BJ (cell line): ENCODE measurements around the gene ARL15. TPM values are rescaled to one million over a fixed set of nuclear protein-coding genes. Genes with fewer than 3 reads are reported as not detected.

Experiments
- CTCF ChIA-PET: fragments of 350-600 bp; formaldehyde crosslinking; extraction: SDS; loops from one replicate; lab custom pipeline; 2021; ENCODE audit warnings: antibody characterized with exemption, inconsistent platforms; lab: Yijun Ruan, JAX
- POLR2A ChIA-PET: fragments of 300-600 bp; sonication (Branson Sonifier 250); formaldehyde crosslinking; extraction: SDS; loops from one replicate; lab custom pipeline; 2021; ENCODE audit warnings: antibody characterized with exemption; lab: Charles Lee
- DNase-seq: peaks from one replicate; pipeline ENCODE4 v3.0.0-alpha.2; 2011; ENCODE audit warnings: low read depth
- H3K27me3 ChIP-seq: 2 replicates; pipeline ENCODE4 v1.6.0; 2011; ENCODE audit warnings: low read length; ENCODE audit not compliant: control insufficient read depth, insufficient read depth
- H3K36me3 ChIP-seq: 2 replicates; pipeline ENCODE4 v1.5.1; 2011; ENCODE audit warnings: low read length; ENCODE audit not compliant: control insufficient read depth, insufficient read depth
- H3K4me3 ChIP-seq: 2 replicates; pipeline ENCODE4 v1.5.1; 2011; ENCODE audit warnings: low read depth, mild to moderate bottlenecking, control low read depth, low read length
- polyA plus RNA-seq: library from polyadenylated mRNA; depleted of rRNA; stranded (reverse); fragments of >200 nt; gene quantifications from 2 replicates; pipeline ENCODE4 v1.2.3, GENCODE V29; 2011
- TF ChIP-seq, protein P1 (sequence below): IDR thresholded peaks from 2 replicates; pipeline ENCODE4 v1.5.1; 2011; ENCODE audit warnings: low read depth, mild to moderate bottlenecking, control low read depth, inconsistent platforms, low read length, moderate library complexity; ENCODE audit not compliant: insufficient read depth

ARL15 gene
- polyA plus RNA-seq, 1 experiment, result 11.9 TPM

- TF ChIP-seq, protein P1, sequence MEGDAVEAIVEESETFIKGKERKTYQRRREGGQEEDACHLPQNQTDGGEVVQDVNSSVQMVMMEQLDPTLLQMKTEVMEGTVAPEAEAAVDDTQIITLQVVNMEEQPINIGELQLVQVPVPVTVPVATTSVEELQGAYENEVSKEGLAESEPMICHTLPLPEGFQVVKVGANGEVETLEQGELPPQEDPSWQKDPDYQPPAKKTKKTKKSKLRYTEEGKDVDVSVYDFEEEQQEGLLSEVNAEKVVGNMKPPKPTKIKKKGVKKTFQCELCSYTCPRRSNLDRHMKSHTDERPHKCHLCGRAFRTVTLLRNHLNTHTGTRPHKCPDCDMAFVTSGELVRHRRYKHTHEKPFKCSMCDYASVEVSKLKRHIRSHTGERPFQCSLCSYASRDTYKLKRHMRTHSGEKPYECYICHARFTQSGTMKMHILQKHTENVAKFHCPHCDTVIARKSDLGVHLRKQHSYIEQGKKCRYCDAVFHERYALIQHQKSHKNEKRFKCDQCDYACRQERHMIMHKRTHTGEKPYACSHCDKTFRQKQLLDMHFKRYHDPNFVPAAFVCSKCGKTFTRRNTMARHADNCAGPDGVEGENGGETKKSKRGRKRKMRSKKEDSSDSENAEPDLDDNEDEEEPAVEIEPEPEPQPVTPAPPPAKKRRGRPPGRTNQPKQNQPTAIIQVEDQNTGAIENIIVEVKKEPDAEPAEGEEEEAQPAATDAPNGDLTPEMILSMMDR, result no peak
- no peak overlapping the region for H3K4me3 ChIP-seq
- ChIA-PET POLR2A (no interaction called here), CTCF (interaction anchor here (0.9 to 1.1 kb wide), 2 partner anchors 8 to 164 kb away, joined by 3 to 5 read pairs; no protein-coding TSS in a partner anchor)
- no peaks in the 10 kb centered on the region for H3K36me3 ChIP-seq
- no peak for DNase-seq
- H3K27me3 ChIP-seq, result no peaks in the 10 kb centered on the region
Measured at GRCh38 chr5:54227109-54227508, 83.3 kb downstream of the ARL15 start.

DNA sequence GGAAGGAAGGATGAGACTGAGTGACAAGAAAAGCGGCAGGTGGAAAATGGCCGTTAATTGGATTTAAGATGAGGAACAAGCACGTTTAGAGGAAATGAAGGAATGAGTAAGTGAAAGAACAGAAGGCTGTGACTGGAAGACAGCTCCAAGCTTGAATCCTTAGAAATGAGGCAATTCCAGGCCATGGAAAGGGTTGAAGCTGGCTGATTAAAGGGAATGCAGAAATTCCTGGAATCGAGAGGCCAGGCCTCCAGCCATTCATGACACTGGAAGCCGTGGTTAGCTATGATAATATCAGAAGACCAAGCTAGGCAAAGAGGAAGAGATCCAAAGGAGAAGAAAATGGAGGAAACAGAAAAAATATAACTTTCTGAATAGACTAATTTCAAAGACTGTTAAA, 84.2 kb downstream of the ARL15 start:
- CTCF ChIA-PET, result interaction anchor here (0.8 to 1.3 kb wide), 4 partner anchors 8 to 977 kb away, joined by 3 read pairs; no protein-coding TSS in a partner anchor
- TF ChIP-seq, protein P1, result no peak
- POLR2A ChIA-PET, result interaction anchor here (0.6 kb wide), 1 partner anchor 272 kb away, joined by 3 read pairs; no protein-coding TSS in a partner anchor
- H3K36me3 ChIP-seq, result no peaks in the 10 kb centered on the region
- no peak for DNase-seq
- H3K27me3 ChIP-seq, result no peaks in the 10 kb centered on the region
- H3K4me3 ChIP-seq, result no peak overlapping the region

- Histone ChIP-seq H3K27me3 (no peaks in the 10 kb centered on the region), H3K4me3 (no peak overlapping the region), H3K36me3 (no peaks in the 10 kb centered on the region)
- TF ChIP-seq, protein P1, result no peak
- ChIA-PET POLR2A (no interaction called here), CTCF (interaction anchor here (1.6 kb wide), 1 partner anchor 10 kb away, joined by 4 read pairs; no protein-coding TSS in a partner anchor)
- DNase-seq, result no peak
Measured at GRCh38 chr5:54224103-54224826, 86.1 kb downstream of the ARL15 start.

GRCh38 chr5:54222336-54222735, 88.0 kb downstream of the ARL15 start:
- no peak for DNase-seq
- CTCF ChIA-PET, result interaction anchor here (0.7 to 1.0 kb wide), 4 partner anchors 12 to 1051 kb away, joined by 3 read pairs; no protein-coding TSS in a partner anchor
- H3K4me3 ChIP-seq, result no peak overlapping the region
- no peaks in the 10 kb centered on the region for H3K36me3 ChIP-seq
- POLR2A ChIA-PET, result no interaction called here
- TF ChIP-seq, protein P1, result no peak
- no peaks in the 10 kb centered on the region for H3K27me3 ChIP-seq

GRCh38 chr5:54221135-54221534, 89.2 kb downstream of the ARL15 start:
- TF ChIP-seq, protein P1, result no peak
- Histone ChIP-seq H3K27me3 (no peaks in the 10 kb centered on the region), H3K4me3 (no peak overlapping the region), H3K36me3 (no peaks in the 10 kb centered on the region)
- DNase-seq, result no peak
- ChIA-PET CTCF (no interaction called here), POLR2A (interaction anchor here (0.6 kb wide), 1 partner anchor 787 kb away, joined by 6 read pairs; no protein-coding TSS in a partner anchor)
